Measurements from ENCODE around the gene EXO5.
A peak's percentile ranks its signal among the peaks of the same experiment; 100 is the strongest.
"Not testable (repeated sequence)": the region's sequence is repeated elsewhere in the genome, so short reads cannot be mapped to it uniquely, and the experiment has no call there.

EXO5 gene

DNA sequence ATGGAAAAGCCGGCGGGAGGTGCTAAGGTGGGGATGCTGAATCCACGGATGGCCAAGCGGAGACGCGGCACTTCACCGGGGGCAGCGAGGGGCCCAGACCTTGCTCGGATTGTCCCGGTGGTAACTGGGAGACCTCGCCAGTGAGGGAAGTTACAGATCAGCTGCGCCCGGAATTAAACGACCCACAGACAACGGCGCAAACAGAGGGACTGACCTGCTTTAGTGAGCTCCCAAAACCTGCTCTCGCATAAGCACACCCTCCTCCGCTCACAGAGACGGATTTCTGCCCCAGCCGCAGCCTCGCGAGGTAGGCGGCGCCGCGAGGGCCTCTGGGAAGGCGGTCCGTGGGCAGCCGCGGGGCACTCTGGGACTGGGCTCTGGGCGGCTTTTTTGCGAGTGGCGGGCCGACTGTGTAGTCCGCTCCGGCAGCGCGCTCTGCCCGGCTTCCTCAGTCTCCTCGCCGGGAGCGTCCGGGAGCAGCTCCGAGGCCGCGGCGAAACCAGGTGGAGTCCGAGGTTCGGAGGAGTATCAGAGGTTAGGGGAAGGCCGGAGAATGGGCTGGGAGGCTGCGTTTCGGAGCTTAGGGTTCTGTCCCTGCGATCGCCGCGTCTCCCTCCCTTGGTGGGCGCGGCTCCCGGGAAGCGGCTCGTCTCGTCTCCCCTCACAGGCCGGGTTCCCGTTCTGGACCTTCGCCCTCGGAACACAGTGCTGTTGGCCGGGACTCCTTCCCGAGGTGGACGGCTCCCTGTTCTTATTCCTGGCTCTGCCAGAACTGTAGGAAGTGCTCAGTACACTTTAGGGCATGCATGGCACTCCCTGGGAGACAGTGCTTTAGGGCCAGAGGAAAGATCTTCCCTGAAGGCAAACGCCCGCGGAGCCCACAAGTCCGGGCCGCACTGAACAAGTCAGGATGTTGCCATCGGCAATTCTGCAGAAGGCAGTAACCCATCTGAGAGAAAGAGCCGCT is at the start of gene EXO5:
EXO5 (plus strand) TSS at position 393 of the 967 bp plus-strand sequence. CDS start 5,778 bp downstream, outside the sequence.
- DNase-seq, result peak; percentile 78

GRCh38 chr1:40462956-40463590 is 45.5 kb upstream of the EXO5 start:
- DNase-seq, result no peak

GRCh38 chr1:40469327-40469726 is 39.2 kb upstream of the EXO5 start:
- DNase-seq, result no peak

DNA sequence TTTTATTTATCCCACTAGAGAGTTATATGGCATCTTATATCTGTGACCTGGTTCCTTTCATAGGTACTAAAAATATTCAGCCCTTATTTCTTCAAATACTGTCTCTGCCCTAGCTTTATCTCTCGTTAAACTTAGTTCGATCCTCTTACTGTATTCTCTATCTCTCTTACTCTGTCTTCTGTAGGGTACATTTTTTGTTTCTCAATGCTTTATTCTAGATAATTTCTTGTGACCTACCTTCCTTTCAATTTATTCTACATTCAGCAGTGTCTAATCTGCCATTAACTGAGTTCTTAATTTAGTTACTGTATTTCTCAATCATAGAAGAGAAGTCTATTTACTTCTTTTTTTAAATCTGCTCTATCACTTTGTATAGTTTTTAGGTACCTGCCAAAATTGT is 33.3 kb upstream of the EXO5 start:
- DNase-seq, result no peak

- DNase-seq, result peak; percentile 79
Measured at GRCh38 chr1:40476924-40477677, 31.5 kb upstream of the EXO5 start, which contains the start of gene ZFP69. TSS of gene ZFP69 (plus strand) at chr1:40477290. CDS start at chr1:40479362, 2,072 bp downstream.

DNA sequence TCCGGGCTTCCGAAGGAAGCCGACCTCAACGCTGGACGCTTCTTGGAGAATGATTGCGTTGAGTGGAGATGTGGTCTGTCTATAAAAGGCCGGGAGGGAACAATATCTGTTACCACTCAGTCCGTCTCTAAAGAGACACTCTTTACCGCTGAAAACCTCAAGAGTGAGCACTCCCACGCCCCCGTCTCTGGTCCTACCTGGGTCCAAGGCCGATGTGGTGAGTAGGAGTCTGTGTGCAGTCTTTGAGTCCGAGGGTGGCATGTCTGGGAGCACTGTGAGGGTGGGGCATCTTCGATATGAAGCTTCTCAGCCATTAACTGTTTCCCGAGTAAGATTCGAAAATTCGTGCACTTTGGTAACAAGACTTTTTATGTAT is 30.9 kb upstream of the EXO5 start:
- DNase-seq, result no peak

DNA sequence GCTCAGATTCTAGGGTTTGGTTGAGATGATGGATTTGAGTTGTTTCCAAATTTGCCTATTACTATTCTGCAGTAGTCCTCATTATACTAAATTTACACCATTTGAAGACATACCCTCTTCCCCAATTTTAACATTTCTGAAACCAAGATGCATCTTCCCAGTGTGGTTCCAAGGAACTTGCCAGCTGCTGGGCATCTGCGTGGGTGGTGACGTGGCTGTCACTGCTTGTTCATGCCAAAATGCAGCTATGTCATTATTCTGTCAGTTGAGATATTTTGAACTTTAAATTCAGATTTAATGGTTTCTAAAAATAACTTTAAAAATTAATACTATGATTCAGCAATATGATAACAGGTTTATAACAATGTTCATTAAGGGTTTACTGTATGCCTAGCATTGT is 30.3 kb upstream of the EXO5 start:
- DNase-seq, result no peak

GRCh38 chr1:40479156-40479555 is 29.4 kb upstream of the EXO5 start:
- no peak for DNase-seq

- no peak for DNase-seq
Measured at GRCh38 chr1:40495315-40495903, 13.2 kb upstream of the EXO5 start.

DNA sequence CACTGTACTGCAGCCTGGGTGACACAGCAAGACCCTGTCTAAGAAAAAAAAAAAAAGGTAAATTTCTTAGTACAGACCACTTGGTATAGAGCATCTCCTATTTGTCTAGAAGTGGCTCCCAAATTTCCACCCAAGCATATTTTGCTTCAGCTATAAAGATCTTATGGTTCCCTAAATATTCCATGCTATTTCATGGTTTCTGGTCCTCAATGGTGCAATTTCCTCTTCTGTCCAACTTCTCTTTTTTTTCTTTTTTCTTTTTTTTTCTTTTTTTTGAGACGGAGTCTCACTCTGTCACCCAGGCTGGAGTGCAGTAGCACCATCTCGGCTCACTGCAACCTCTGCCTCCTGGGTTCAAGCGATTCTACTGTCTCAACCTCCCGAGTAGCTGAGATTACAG is 5.9 kb upstream of the EXO5 start:
- not testable (repeated sequence) for DNase-seq

- DNase-seq, result no peak
Measured at GRCh38 chr1:40507973-40508372, 594 bp upstream of the EXO5 start.

GRCh38 chr1:40519517-40519916 is 10.9 kb downstream of the EXO5 start:
- DNase-seq, result no peak

DNA sequence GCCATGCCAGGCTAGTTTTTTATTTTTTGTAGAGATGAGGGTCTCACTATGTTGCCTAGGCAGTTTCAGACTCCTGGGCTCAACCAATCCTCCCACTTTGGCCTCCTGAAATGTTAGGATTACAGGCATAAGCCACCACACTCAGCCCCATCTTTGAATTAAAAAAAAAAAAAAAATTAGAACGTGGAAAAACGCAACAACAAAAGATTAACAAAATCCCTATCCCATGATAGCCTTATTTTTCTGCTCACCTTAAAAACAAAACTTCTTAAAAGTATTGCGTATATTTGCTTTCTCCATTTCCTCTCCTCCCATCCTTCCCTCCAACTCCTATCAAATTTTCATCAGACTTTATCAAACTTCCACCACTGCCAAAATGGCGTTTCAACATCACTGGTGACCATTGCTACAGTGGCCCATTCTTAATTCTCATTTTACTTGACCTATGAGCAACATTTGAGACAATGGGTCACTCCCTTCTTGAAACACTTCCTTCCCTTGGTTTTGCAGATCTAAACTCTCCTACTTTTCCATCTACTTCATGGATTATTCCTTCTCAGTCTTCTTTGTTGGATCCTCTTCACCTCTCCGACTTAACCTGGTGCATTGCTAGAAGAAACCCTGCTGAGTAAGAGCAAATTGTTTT is 22.3 kb downstream of the EXO5 start:
- DNase-seq, result no peak

GRCh38 chr1:40531381-40532061 is 23.0 kb downstream of the EXO5 start, which contains the start of gene ZNF684:
TSS of gene ZNF684 (plus strand) at chr1:40531637. CDS start at chr1:40533167, 1,530 bp downstream.
- peak; percentile 99 for DNase-seq

GRCh38 chr1:40532062-40532389 is 23.5 kb downstream of the EXO5 start:
- DNase-seq, result no peak

GRCh38 chr1:40532844-40533424 is 24.4 kb downstream of the EXO5 start:
- DNase-seq, result peak; percentile 35

GRCh38 chr1:40534589-40534988 is 26.0 kb downstream of the EXO5 start:
- no peak for DNase-seq

GRCh38 chr1:40535732-40536131 is 27.2 kb downstream of the EXO5 start:
- DNase-seq, result no peak

- DNase-seq, result no peak
Measured at GRCh38 chr1:40539338-40539737, 30.8 kb downstream of the EXO5 start.

DNA sequence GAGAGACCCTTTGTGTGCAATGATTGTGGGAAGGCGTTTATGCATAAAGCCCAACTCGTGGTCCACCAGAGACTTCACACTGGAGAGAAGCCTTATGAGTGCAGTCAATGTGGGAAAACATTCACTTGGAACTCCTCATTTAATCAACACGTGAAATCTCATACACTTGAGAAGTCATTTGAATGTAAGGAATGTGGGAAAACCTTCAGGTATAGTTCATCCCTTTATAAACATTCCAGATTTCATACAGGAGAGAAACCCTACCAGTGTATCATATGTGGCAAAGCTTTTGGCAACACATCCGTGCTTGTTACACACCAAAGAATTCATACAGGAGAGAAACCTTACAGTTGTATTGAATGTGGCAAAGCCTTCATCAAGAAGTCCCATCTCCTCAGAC is 38.4 kb downstream of the EXO5 start:
- DNase-seq, result no peak

DNA sequence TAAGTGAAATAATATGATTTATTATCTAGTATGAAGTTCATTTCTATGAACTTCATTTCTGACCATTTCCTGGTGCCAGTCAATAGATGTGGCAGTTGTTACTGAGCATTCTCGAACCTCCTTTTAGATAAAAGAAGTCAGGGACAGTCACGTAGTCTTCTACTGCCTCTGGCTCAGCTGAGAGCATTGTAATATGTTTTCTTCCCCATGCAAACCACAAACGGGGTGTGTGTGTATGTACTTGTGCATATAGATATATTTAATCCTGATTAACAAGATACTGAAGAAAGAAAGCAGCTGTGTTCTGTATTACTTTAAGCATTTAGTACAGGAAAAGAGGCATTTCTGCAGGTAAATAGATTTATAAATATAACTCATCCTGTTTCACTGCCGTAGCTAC is 44.5 kb downstream of the EXO5 start:
- no peak for DNase-seq

Measured in DMS153 (cell line).